Neural progenitor cell (in vitro differentiated cells): ENCODE results near the gene KIF21A. TPM values are rescaled to one million over a fixed set of nuclear protein-coding genes. Genes with fewer than 3 reads are reported as not detected.

ENCODE experiments used
- DNase-seq: peaks from one replicate; pipeline ENCODE4 v3.0.0-alpha.2; 2016; ENCODE audit warnings: low spot score
- H2AFZ ChIP-seq: fragments of 200-600 bp; sonication (generic); replicated peaks from 2 replicates; pipeline ENCODE4 v1.6.1; 2016; ENCODE audit warnings: antibody characterized with exemption
- H3F3A ChIP-seq: fragments of 200-600 bp; sonication (generic); 2 replicates; pipeline ENCODE4 v1.6.1; 2016; ENCODE audit warnings: antibody characterized with exemption, low read depth
- H3K27ac ChIP-seq: fragments of 200-600 bp; sonication (generic); 2 replicates; pipeline ENCODE4 v1.5.1; 2016; ENCODE audit warnings: mild to moderate bottlenecking
- H3K27me3 ChIP-seq: fragments of 200-600 bp; sonication (generic); 2 replicates; pipeline ENCODE4 v1.6.1; 2016; ENCODE audit warnings: mild to moderate bottlenecking, moderate library complexity
- H3K36me3 ChIP-seq: fragments of 200-600 bp; sonication (generic); 2 replicates; pipeline ENCODE4 v1.5.1; 2016
- H3K4me1 ChIP-seq: fragments of 200-600 bp; sonication (generic); 2 replicates; pipeline ENCODE4 v1.6.1; 2016; ENCODE audit warnings: mixed run types
- H3K4me2 ChIP-seq: fragments of 200-600 bp; sonication (generic); 2 replicates; pipeline ENCODE4 v1.6.1; 2016
- H3K4me3 ChIP-seq: fragments of 200-600 bp; sonication (generic); 2 replicates; pipeline ENCODE4 v1.5.1; 2016
- H3K79me2 ChIP-seq: fragments of 200-600 bp; sonication (generic); 2 replicates; pipeline ENCODE4 v1.6.1; 2016; ENCODE audit warnings: low read depth
- H3K9ac ChIP-seq: fragments of 200-600 bp; sonication (generic); 2 replicates; pipeline ENCODE4 v1.6.1; 2016
- H3K9me3 ChIP-seq: fragments of 200-600 bp; sonication (generic); 2 replicates; pipeline ENCODE4 v1.5.1; 2016; ENCODE audit warnings: low read depth
- H4K20me1 ChIP-seq: fragments of 200-600 bp; sonication (generic); 2 replicates; pipeline ENCODE4 v1.6.1; 2016; ENCODE audit warnings: low read depth
- H3K27ac Mint-ChIP-seq: 3 replicates; pipeline ENCODE4 v1.8.0; 2021; ENCODE audit warnings: mixed read lengths
- H3K27me3 Mint-ChIP-seq: 2 replicates; pipeline ENCODE4 v1.8.0; 2022; ENCODE audit warnings: low read depth, mild to moderate bottlenecking, inconsistent platforms, moderate library complexity, mixed read lengths; ENCODE audit not compliant: insufficient read depth
- H3K36me3 Mint-ChIP-seq: 3 replicates; pipeline ENCODE4 v1.8.0; 2021; ENCODE audit warnings: mixed read lengths
- H3K4me1 Mint-ChIP-seq: 3 replicates; pipeline ENCODE4 v1.8.0; 2021; ENCODE audit warnings: mixed read lengths
- H3K4me3 Mint-ChIP-seq: 3 replicates; pipeline ENCODE4 v1.8.0; 2021; ENCODE audit warnings: mild to moderate bottlenecking, moderate library complexity, mixed read lengths
- H3K9me3 Mint-ChIP-seq: 3 replicates; pipeline ENCODE4 v1.8.0; 2020; ENCODE audit warnings: mixed read lengths
- EZH2 ChIP-seq: fragments of 200-600 bp; sonication (generic); IDR thresholded peaks from 2 replicates; pipeline ENCODE4 v1.6.1; 2017; ENCODE audit warnings: antibody characterized with exemption, mild to moderate bottlenecking, moderate library complexity
- EZH2phosphoT487 ChIP-seq: fragments of 200-600 bp; sonication (generic); IDR thresholded peaks from 2 replicates; pipeline ENCODE4 v1.6.1; 2017; ENCODE audit warnings: antibody characterized with exemption
- total RNA-seq: library from RNA; depleted of rRNA; stranded (reverse); fragments of >200 nt; gene quantifications from 2 replicates; pipeline ENCODE4 v1.2.3, GENCODE V29; 2015; ENCODE audit warnings: low replicate concordance
- TF ChIP-seq, protein P1 (sequence below): fragments of 200-600 bp; sonication (generic); IDR thresholded peaks from 2 replicates; pipeline ENCODE4 v1.5.1; 2017; ENCODE audit warnings: antibody characterized with exemption, mild to moderate bottlenecking

The KIF21A gene
- total RNA-seq, 1 donor from 2014 or later = 54.2 TPM

DNA sequence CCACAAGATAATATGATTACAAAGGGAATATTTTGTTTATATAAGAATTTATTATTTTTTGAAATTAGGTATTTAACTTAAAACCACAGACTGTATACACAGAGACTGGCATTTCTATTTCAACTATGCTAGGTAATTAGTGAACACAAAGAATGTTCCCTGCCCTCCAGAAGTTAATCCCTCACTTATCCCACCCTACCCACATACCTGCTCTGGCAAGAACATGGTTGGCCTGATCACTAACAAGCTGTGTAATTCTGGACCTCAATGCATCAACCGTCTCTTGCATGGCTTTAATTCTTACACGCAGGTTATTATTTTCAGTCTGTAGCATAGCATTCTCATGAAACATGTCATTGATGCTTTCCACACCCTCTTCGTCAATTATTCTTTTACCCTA, 85.9 kb downstream of the KIF21A start:
- Mint-ChIP-seq H3K27me3 (no peaks in the 10 kb centered on the region), H3K4me1 (peaks cover 9% of the 10 kb centered on the region), H3K4me3 (no peak overlapping the region), H3K27ac (no peak overlapping the region), H3K36me3 (peaks cover 37% of the 10 kb centered on the region), H3K9me3 (no peaks in the 10 kb centered on the region)
- Histone ChIP-seq H3K27me3 (no peaks in the 10 kb centered on the region), H2AFZ (no peak overlapping the region), H3K79me2 (no peaks in the 10 kb centered on the region), H4K20me1 (no peaks in the 10 kb centered on the region), H3K4me2 (no peak overlapping the region), H3K4me1 (no peaks in the 10 kb centered on the region), H3K27ac (no peak overlapping the region), H3K4me3 (no peak overlapping the region), H3K9me3 (no peaks in the 10 kb centered on the region), H3F3A (no peaks in the 10 kb centered on the region), H3K36me3 (peaks cover 4% of the 10 kb centered on the region), H3K9ac (no peak overlapping the region)
- DNase-seq = no peak
- TF ChIP-seq, protein P1, sequence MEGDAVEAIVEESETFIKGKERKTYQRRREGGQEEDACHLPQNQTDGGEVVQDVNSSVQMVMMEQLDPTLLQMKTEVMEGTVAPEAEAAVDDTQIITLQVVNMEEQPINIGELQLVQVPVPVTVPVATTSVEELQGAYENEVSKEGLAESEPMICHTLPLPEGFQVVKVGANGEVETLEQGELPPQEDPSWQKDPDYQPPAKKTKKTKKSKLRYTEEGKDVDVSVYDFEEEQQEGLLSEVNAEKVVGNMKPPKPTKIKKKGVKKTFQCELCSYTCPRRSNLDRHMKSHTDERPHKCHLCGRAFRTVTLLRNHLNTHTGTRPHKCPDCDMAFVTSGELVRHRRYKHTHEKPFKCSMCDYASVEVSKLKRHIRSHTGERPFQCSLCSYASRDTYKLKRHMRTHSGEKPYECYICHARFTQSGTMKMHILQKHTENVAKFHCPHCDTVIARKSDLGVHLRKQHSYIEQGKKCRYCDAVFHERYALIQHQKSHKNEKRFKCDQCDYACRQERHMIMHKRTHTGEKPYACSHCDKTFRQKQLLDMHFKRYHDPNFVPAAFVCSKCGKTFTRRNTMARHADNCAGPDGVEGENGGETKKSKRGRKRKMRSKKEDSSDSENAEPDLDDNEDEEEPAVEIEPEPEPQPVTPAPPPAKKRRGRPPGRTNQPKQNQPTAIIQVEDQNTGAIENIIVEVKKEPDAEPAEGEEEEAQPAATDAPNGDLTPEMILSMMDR = no peak
- TF ChIP-seq EZH2phosphoT487 (no peak), EZH2 (no peak)

DNA sequence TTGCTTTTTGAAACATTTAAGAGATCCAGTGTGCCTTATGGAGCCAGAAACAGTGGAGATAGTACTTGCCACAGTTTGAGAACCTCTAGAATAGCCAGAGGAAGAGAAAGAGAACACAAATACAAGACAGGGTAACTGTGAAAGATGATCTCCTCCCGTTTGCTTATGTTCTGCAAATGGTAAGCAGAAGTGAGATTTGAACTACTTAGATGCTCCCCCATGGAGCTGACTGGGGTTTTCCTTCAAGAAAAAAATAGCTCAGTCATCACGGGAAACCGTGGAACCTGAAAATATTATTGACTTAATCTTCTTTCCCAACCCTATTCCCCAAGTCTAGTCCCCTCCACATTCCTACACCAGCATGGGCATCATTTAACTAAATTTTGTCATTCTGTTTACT, 87.1 kb downstream of the KIF21A start:
- Mint-ChIP-seq H3K27ac (no peak overlapping the region), H3K27me3 (no peaks in the 10 kb centered on the region)

DNA sequence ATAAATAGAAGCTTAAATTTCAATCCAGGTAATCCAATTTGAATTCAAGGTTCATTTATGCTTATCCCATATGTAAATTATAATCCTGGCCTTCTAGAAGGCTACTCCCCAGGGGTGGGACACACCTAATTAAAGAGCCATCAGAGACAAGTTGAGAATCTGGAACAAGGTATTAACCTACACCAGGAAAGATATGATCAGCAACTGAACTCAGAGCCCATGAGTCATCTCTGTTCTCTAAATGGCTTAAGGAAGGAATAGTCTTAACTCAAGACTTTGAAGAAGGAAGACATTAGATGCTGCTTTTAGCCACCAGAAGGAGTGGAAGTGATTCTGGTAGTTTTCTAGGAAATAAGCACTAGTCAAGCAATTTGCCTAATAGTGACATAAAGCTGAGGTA, 88.0 kb downstream of the KIF21A start:
- no peaks in the 10 kb centered on the region for H3K9me3 ChIP-seq
- peaks cover 20% of the 10 kb centered on the region for H3K4me1 Mint-ChIP-seq
- no peak overlapping the region for H3K27ac Mint-ChIP-seq
- H3K27me3 ChIP-seq = no peaks in the 10 kb centered on the region
- no peak for TF ChIP-seq EZH2
- TF ChIP-seq, protein P1 = no peak
- no peak for TF ChIP-seq EZH2phosphoT487
- no peaks in the 10 kb centered on the region for H3K79me2 ChIP-seq
- H3K36me3 ChIP-seq = no peaks in the 10 kb centered on the region
- H2AFZ ChIP-seq = no peak overlapping the region
- no peaks in the 10 kb centered on the region for H3K4me1 ChIP-seq
- DNase-seq = no peak
- no peaks in the 10 kb centered on the region for H4K20me1 ChIP-seq
- H3K36me3 Mint-ChIP-seq = peaks cover 32% of the 10 kb centered on the region
- no peaks in the 10 kb centered on the region for H3K9me3 Mint-ChIP-seq
- H3K4me2 ChIP-seq = no peak overlapping the region
- H3K4me3 ChIP-seq = no peak overlapping the region
- H3K27me3 Mint-ChIP-seq = no peaks in the 10 kb centered on the region
- H3K4me3 Mint-ChIP-seq = no peak overlapping the region
- H3F3A ChIP-seq = no peaks in the 10 kb centered on the region
- H3K27ac ChIP-seq = no peak overlapping the region
- H3K9ac ChIP-seq = no peak overlapping the region

More for the DNA sequence above, 87.1 kb downstream of the KIF21A start:
- Histone ChIP-seq H4K20me1 (no peaks in the 10 kb centered on the region), H3K4me3 (no peak overlapping the region), H3K4me1 (no peaks in the 10 kb centered on the region), H3K27me3 (no peaks in the 10 kb centered on the region), H3K36me3 (no peaks in the 10 kb centered on the region), H2AFZ (no peak overlapping the region), H3K4me2 (no peak overlapping the region), H3K9ac (no peak overlapping the region), H3K79me2 (no peaks in the 10 kb centered on the region), H3K9me3 (no peaks in the 10 kb centered on the region), H3K27ac (no peak overlapping the region), H3F3A (no peaks in the 10 kb centered on the region)
- Mint-ChIP-seq H3K4me1 (peaks cover 17% of the 10 kb centered on the region), H3K36me3 (peaks cover 33% of the 10 kb centered on the region), H3K4me3 (no peak overlapping the region), H3K9me3 (no peaks in the 10 kb centered on the region)
- TF ChIP-seq, protein P1 = no peak
- TF ChIP-seq EZH2 = no peak
- no peak for TF ChIP-seq EZH2phosphoT487
- DNase-seq = no peak
